Mucosa of stomach (tissue), 1 donor: ENCODE measurements around the gene CDH2.

Source experiments
- H3K27me3 ChIP-seq: one replicate; pipeline ENCODE4 v1.7.0; 2013; ENCODE audit warnings: mild to moderate bottlenecking, low read length; ENCODE audit not compliant: control insufficient read depth, insufficient read depth
- H3K36me3 ChIP-seq: one replicate; pipeline ENCODE4 v1.7.0; 2013; ENCODE audit warnings: low read length; ENCODE audit not compliant: control insufficient read depth, insufficient read depth
- H3K4me1 ChIP-seq: one replicate; pipeline ENCODE4 v1.7.0; 2013; ENCODE audit warnings: mild to moderate bottlenecking, low read length; ENCODE audit not compliant: control insufficient read depth, insufficient read depth
- H3K4me3 ChIP-seq: one replicate; pipeline ENCODE4 v1.7.0; 2013; ENCODE audit warnings: low read length
- H3K9ac ChIP-seq: one replicate; pipeline ENCODE4 v1.7.0; 2013; ENCODE audit warnings: mild to moderate bottlenecking, low read length, moderate library complexity
- H3K9me3 ChIP-seq: one replicate; pipeline ENCODE4 v1.7.0; 2013; ENCODE audit warnings: mild to moderate bottlenecking, low read length, moderate library complexity; ENCODE audit not compliant: control insufficient read depth
- donor health status: Pancreatic carcinoma.

CDH2 gene

GRCh38 chr18:28143725-28144124 is 33.2 kb downstream of the CDH2 start:
- no peaks in the 10 kb centered on the region for H3K4me1 ChIP-seq
- H3K4me3 ChIP-seq, result no peak overlapping the region
- H3K36me3 ChIP-seq, result no peaks in the 10 kb centered on the region
- no peak overlapping the region for H3K9ac ChIP-seq
- no peaks in the 10 kb centered on the region for H3K9me3 ChIP-seq
- H3K27me3 ChIP-seq, result no peaks in the 10 kb centered on the region

- Histone ChIP-seq H3K9ac (no peak overlapping the region), H3K9me3 (no peaks in the 10 kb centered on the region), H3K36me3 (no peaks in the 10 kb centered on the region)
These were observed 38.1 kb downstream of the CDH2 start for GRCh38 chr18:28138816-28139215.

GRCh38 chr18:28136071-28136470 is 40.9 kb downstream of the CDH2 start:
- Histone ChIP-seq H3K4me3 (no peak overlapping the region), H3K4me1 (no peaks in the 10 kb centered on the region), H3K36me3 (no peaks in the 10 kb centered on the region), H3K27me3 (no peaks in the 10 kb centered on the region), H3K9me3 (no peaks in the 10 kb centered on the region), H3K9ac (no peak overlapping the region)

More at GRCh38 chr18:28138816-28139215, 38.1 kb downstream of the CDH2 start:
- H3K4me1 ChIP-seq, result no peaks in the 10 kb centered on the region
- H3K27me3 ChIP-seq, result no peaks in the 10 kb centered on the region
- H3K4me3 ChIP-seq, result no peak overlapping the region

GRCh38 chr18:28134774-28135173 is 42.2 kb downstream of the CDH2 start:
- Histone ChIP-seq H3K9ac (no peak overlapping the region), H3K27me3 (no peaks in the 10 kb centered on the region), H3K4me3 (no peak overlapping the region), H3K9me3 (no peaks in the 10 kb centered on the region), H3K36me3 (no peaks in the 10 kb centered on the region), H3K4me1 (no peaks in the 10 kb centered on the region)

GRCh38 chr18:28132084-28132483 is 44.8 kb downstream of the CDH2 start:
- no peaks in the 10 kb centered on the region for H3K27me3 ChIP-seq
- no peaks in the 10 kb centered on the region for H3K9me3 ChIP-seq
- no peaks in the 10 kb centered on the region for H3K4me1 ChIP-seq
- no peak overlapping the region for H3K9ac ChIP-seq
- H3K36me3 ChIP-seq, result no peaks in the 10 kb centered on the region
- H3K4me3 ChIP-seq, result no peak overlapping the region

GRCh38 chr18:28128659-28128980 is 48.3 kb downstream of the CDH2 start:
- no peaks in the 10 kb centered on the region for H3K9me3 ChIP-seq
- no peaks in the 10 kb centered on the region for H3K27me3 ChIP-seq
- no peaks in the 10 kb centered on the region for H3K4me1 ChIP-seq
- H3K4me3 ChIP-seq, result no peak overlapping the region
- no peaks in the 10 kb centered on the region for H3K36me3 ChIP-seq
- H3K9ac ChIP-seq, result no peak overlapping the region

- H3K9ac ChIP-seq, result no peak overlapping the region
- H3K4me1 ChIP-seq, result no peaks in the 10 kb centered on the region
- no peak overlapping the region for H3K4me3 ChIP-seq
These were observed 48.9 kb downstream of the CDH2 start for GRCh38 chr18:28127763-28128658.

GRCh38 chr18:28127228-28127627 is 49.7 kb downstream of the CDH2 start:
- H3K4me1 ChIP-seq, result no peaks in the 10 kb centered on the region
- H3K4me3 ChIP-seq, result no peak overlapping the region
- H3K36me3 ChIP-seq, result no peaks in the 10 kb centered on the region
- H3K27me3 ChIP-seq, result no peaks in the 10 kb centered on the region
- no peak overlapping the region for H3K9ac ChIP-seq
- H3K9me3 ChIP-seq, result no peaks in the 10 kb centered on the region

More at GRCh38 chr18:28127763-28128658, 48.9 kb downstream of the CDH2 start:
- Histone ChIP-seq H3K27me3 (no peaks in the 10 kb centered on the region), H3K36me3 (no peaks in the 10 kb centered on the region), H3K9me3 (no peaks in the 10 kb centered on the region)

GRCh38 chr18:28126768-28127167 is 50.2 kb downstream of the CDH2 start:
- Histone ChIP-seq H3K9ac (no peak overlapping the region), H3K4me3 (no peak overlapping the region), H3K36me3 (no peaks in the 10 kb centered on the region), H3K4me1 (no peaks in the 10 kb centered on the region), H3K27me3 (no peaks in the 10 kb centered on the region), H3K9me3 (no peaks in the 10 kb centered on the region)

GRCh38 chr18:28125051-28125450 is 51.9 kb downstream of the CDH2 start:
- no peaks in the 10 kb centered on the region for H3K9me3 ChIP-seq
- no peak overlapping the region for H3K9ac ChIP-seq
- no peak overlapping the region for H3K4me3 ChIP-seq
- H3K4me1 ChIP-seq, result no peaks in the 10 kb centered on the region
- H3K36me3 ChIP-seq, result no peaks in the 10 kb centered on the region
- no peaks in the 10 kb centered on the region for H3K27me3 ChIP-seq

- no peaks in the 10 kb centered on the region for H3K27me3 ChIP-seq
- H3K9ac ChIP-seq, result no peak overlapping the region
- H3K4me3 ChIP-seq, result no peak overlapping the region
- H3K36me3 ChIP-seq, result no peaks in the 10 kb centered on the region
- no peaks in the 10 kb centered on the region for H3K9me3 ChIP-seq
- no peaks in the 10 kb centered on the region for H3K4me1 ChIP-seq
These were observed 52.5 kb downstream of the CDH2 start for GRCh38 chr18:28124131-28125029.

GRCh38 chr18:28123401-28124030 is 53.4 kb downstream of the CDH2 start:
- Histone ChIP-seq H3K27me3 (no peaks in the 10 kb centered on the region), H3K4me3 (no peak overlapping the region), H3K4me1 (no peaks in the 10 kb centered on the region), H3K36me3 (no peaks in the 10 kb centered on the region), H3K9ac (no peak overlapping the region), H3K9me3 (no peaks in the 10 kb centered on the region)
